Hepatocyte (in vitro differentiated cells): ENCODE measurements around the gene FAM9C.

Experiments used
- EZH2phosphoT487 ChIP-seq: fragments of 200-600 bp; sonication (generic); IDR thresholded peaks from one replicate; pipeline ENCODE4 v1.6.1; 2018; ENCODE audit warnings: antibody characterized with exemption, mild to moderate bottlenecking, low read depth, moderate library complexity; ENCODE audit not compliant: unreplicated experiment, severe bottlenecking
- TF ChIP-seq, protein P1 (sequence below): fragments of 200-600 bp; sonication (generic); IDR thresholded peaks from 2 replicates; pipeline ENCODE4 v1.5.1; 2016; ENCODE audit warnings: antibody characterized with exemption, mild to moderate bottlenecking; ENCODE audit not compliant: poor library complexity

- TF ChIP-seq, protein P1, sequence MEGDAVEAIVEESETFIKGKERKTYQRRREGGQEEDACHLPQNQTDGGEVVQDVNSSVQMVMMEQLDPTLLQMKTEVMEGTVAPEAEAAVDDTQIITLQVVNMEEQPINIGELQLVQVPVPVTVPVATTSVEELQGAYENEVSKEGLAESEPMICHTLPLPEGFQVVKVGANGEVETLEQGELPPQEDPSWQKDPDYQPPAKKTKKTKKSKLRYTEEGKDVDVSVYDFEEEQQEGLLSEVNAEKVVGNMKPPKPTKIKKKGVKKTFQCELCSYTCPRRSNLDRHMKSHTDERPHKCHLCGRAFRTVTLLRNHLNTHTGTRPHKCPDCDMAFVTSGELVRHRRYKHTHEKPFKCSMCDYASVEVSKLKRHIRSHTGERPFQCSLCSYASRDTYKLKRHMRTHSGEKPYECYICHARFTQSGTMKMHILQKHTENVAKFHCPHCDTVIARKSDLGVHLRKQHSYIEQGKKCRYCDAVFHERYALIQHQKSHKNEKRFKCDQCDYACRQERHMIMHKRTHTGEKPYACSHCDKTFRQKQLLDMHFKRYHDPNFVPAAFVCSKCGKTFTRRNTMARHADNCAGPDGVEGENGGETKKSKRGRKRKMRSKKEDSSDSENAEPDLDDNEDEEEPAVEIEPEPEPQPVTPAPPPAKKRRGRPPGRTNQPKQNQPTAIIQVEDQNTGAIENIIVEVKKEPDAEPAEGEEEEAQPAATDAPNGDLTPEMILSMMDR: no peak
- TF ChIP-seq EZH2phosphoT487: no peak
Measured at GRCh38 chrX:13008851-13009250, 35.6 kb downstream of the FAM9C start.
